Loucy (cell line): Measurements from ENCODE around the gene LRRC63.

Source experiments
- H2AFZ ChIP-seq: fragments of 200-600 bp; sonication (generic); 2 replicates; pipeline ENCODE4 v1.6.0; 2016; ENCODE audit warnings: antibody characterized with exemption, mild to moderate bottlenecking, low read length, moderate library complexity
- H3F3A ChIP-seq: fragments of 200-600 bp; 2 replicates; pipeline ENCODE4 v1.6.0; 2016; ENCODE audit warnings: antibody characterized with exemption, low read depth, mild to moderate bottlenecking
- H3K27me3 ChIP-seq: fragments of 200-600 bp; sonication (generic); 2 replicates; pipeline ENCODE4 v1.6.1; 2014; ENCODE audit warnings: low read length, mild to moderate bottlenecking; ENCODE audit not compliant: insufficient read depth, poor library complexity, severe bottlenecking
- H3K36me3 ChIP-seq: fragments of 200-600 bp; sonication (generic); 2 replicates; pipeline ENCODE4 v1.6.1; 2016; ENCODE audit warnings: low read length; ENCODE audit not compliant: insufficient read depth
- H3K4me1 ChIP-seq: fragments of 200-600 bp; sonication (generic); 2 replicates; pipeline ENCODE4 v1.5.1; 2014; ENCODE audit warnings: low read length, mild to moderate bottlenecking; ENCODE audit not compliant: insufficient read depth, poor library complexity, severe bottlenecking
- H3K4me2 ChIP-seq: fragments of 200-600 bp; sonication (generic); 2 replicates; pipeline ENCODE4 v1.6.0; 2014; ENCODE audit warnings: antibody characterized with exemption, low read length, low read depth, mild to moderate bottlenecking; ENCODE audit not compliant: poor library complexity, severe bottlenecking
- H3K4me3 ChIP-seq: fragments of 200-600 bp; sonication (generic); 2 replicates; pipeline ENCODE4 v1.5.1; 2014; ENCODE audit warnings: low read length, mild to moderate bottlenecking, mixed read lengths; ENCODE audit not compliant: poor library complexity, severe bottlenecking
- H3K79me2 ChIP-seq: fragments of 200-600 bp; sonication (generic); 2 replicates; pipeline ENCODE4 v1.6.1; 2014; ENCODE audit warnings: low read length; ENCODE audit not compliant: insufficient read depth
- H3K9ac ChIP-seq: fragments of 200-600 bp; sonication (generic); 2 replicates; pipeline ENCODE4 v1.6.0; 2014; ENCODE audit warnings: mild to moderate bottlenecking, low read depth, low read length, moderate library complexity; ENCODE audit not compliant: poor library complexity, severe bottlenecking
- H3K9me2 ChIP-seq: fragments of 200-600 bp; sonication (generic); replicated peaks from 2 replicates; pipeline ENCODE4 v1.6.1; 2016; ENCODE audit warnings: low read depth, low read length, mixed read lengths
- H3K9me3 ChIP-seq: fragments of 200-600 bp; sonication (generic); 2 replicates; pipeline ENCODE4 v1.6.1; 2014; ENCODE audit warnings: mild to moderate bottlenecking, antibody characterized with exemption, low read length, low read depth; ENCODE audit not compliant: insufficient read depth
- H4K20me1 ChIP-seq: fragments of 200-600 bp; sonication (generic); 2 replicates; pipeline ENCODE4 v1.6.0; 2014; ENCODE audit warnings: antibody characterized with exemption, low read length, mild to moderate bottlenecking; ENCODE audit not compliant: insufficient read depth, poor library complexity, severe bottlenecking
- EZH2phosphoT487 ChIP-seq: fragments of 200-600 bp; IDR thresholded peaks from 2 replicates; pipeline ENCODE4 v1.6.1; 2018; ENCODE audit warnings: antibody characterized with exemption, mild to moderate bottlenecking, moderate library complexity, borderline replicate concordance
- TF ChIP-seq, protein P1 (sequence below): fragments of 200-600 bp; sonication (generic); conservative IDR thresholded peaks from 2 replicates; pipeline ENCODE4 v1.5.1; 2014; ENCODE audit warnings: mild to moderate bottlenecking, antibody characterized with exemption, low read length

The LRRC63 gene

DNA sequence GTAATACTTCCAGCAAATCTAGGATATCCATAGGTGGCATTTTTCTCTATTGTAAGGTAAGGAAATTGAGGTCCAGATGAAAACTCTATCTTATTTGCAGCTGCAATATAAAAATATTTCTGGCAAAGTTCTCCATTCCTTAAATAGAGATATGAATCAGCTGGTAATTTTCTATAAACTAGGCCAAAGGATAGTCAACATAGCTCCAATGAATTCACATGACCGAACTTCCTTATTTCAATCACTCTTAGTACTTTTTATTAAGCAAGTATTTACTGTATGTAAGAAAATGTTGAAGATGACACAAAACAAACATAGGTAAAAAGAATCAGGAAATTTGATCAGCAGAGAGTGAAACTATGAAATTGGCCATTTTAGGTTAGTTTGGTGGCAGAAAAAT is 16.7 kb upstream of the LRRC63 start:
- Histone ChIP-seq H3K9me2 (no peaks in the 10 kb centered on the region), H3K9me3 (no peaks in the 10 kb centered on the region)

DNA sequence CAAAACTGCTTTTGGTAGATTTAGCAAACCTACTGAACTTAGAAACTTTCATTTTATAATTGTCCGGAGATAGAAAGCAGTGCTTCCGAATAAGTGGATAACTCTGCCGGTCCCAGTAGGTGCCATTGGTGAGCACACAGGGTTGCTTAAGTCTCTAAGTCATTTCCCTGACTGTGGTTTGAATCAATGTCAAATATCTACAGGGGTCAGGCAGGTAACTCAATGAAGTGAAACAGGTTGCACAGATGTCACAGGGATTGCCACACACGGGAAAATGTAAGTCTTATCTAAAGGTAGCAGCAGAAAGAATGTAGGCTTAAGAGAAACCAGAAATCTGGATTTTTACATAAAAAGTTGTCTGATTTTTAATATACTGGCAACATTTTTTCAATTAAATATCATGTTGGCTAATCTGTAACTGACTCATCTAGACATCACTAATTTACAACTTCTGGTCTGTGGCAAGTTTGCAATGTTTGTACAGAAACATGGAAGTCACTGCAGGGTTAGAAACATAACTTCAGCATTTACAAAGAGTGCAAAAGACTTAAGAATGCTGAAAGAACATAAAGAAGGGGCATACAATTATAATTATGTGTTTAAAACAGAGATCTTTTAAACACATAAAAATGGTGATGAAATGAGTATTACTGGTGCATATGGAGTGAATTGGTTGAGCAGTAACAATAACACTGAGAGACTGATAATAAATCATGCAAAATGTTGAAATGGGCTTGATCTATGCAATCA is 14.3 kb upstream of the LRRC63 start:
- Histone ChIP-seq H3K36me3 (no peaks in the 10 kb centered on the region), H2AFZ (no peak overlapping the region), H3F3A (no peaks in the 10 kb centered on the region; the same call in 1 of the 2 replicates), H4K20me1 (no peaks in the 10 kb centered on the region), H3K79me2 (no peaks in the 10 kb centered on the region), H3K27me3 (no peaks in the 10 kb centered on the region), H3K9ac (no peak overlapping the region), H3K4me3 (no peak overlapping the region), H3K4me1 (peaks cover 46% of the 10 kb centered on the region), H3K9me3 (no peaks in the 10 kb centered on the region), H3K9me2 (no peaks in the 10 kb centered on the region), H3K4me2 (peak overlapping the region; percentile 33)
- TF ChIP-seq, protein P1, sequence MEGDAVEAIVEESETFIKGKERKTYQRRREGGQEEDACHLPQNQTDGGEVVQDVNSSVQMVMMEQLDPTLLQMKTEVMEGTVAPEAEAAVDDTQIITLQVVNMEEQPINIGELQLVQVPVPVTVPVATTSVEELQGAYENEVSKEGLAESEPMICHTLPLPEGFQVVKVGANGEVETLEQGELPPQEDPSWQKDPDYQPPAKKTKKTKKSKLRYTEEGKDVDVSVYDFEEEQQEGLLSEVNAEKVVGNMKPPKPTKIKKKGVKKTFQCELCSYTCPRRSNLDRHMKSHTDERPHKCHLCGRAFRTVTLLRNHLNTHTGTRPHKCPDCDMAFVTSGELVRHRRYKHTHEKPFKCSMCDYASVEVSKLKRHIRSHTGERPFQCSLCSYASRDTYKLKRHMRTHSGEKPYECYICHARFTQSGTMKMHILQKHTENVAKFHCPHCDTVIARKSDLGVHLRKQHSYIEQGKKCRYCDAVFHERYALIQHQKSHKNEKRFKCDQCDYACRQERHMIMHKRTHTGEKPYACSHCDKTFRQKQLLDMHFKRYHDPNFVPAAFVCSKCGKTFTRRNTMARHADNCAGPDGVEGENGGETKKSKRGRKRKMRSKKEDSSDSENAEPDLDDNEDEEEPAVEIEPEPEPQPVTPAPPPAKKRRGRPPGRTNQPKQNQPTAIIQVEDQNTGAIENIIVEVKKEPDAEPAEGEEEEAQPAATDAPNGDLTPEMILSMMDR: no peak
- TF ChIP-seq EZH2phosphoT487: no peak

More for the DNA sequence above, 16.7 kb upstream of the LRRC63 start:
- Histone ChIP-seq H2AFZ (no peak overlapping the region), H3K9ac (no peak overlapping the region), H3F3A (no peaks in the 10 kb centered on the region), H4K20me1 (no peaks in the 10 kb centered on the region), H3K4me1 (peaks cover 27% of the 10 kb centered on the region), H3K79me2 (no peaks in the 10 kb centered on the region), H3K4me3 (no peak overlapping the region), H3K36me3 (no peaks in the 10 kb centered on the region), H3K27me3 (no peaks in the 10 kb centered on the region), H3K4me2 (no peak overlapping the region)
- TF ChIP-seq, protein P1: no peak
- no peak for TF ChIP-seq EZH2phosphoT487

DNA sequence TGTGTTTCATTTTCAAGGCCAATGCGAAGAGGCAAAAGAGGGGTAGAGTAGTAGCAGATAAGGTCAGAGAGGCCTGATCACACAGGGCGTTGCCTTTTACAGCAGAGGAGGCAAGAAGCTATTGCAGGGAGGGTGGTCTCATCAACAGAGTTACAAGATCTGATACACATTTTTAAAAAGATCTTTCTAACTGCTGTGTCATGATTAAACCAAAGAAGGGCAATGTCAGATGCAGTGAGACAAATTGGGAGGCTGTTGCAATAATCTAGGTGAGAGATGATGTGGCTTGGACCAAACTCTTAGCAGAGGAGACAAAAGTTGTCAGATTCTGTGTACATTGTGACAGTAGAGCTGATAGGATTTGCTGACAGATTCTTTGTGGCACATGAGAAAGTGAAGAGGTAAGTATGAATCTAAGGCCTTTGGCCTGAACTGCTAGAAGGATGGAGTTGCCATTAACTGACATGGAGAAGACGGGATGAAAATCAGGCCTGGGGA is 13.0 kb upstream of the LRRC63 start:
- Histone ChIP-seq H3K4me2 (no peak overlapping the region), H3K9me3 (no peaks in the 10 kb centered on the region), H3F3A (no peaks in the 10 kb centered on the region; the same call in 1 of the 2 replicates), H3K4me3 (no peak overlapping the region), H3K27me3 (no peaks in the 10 kb centered on the region), H4K20me1 (no peaks in the 10 kb centered on the region), H3K9me2 (no peaks in the 10 kb centered on the region), H3K4me1 (peaks cover 56% of the 10 kb centered on the region), H2AFZ (no peak overlapping the region), H3K36me3 (no peaks in the 10 kb centered on the region), H3K9ac (no peak overlapping the region), H3K79me2 (no peaks in the 10 kb centered on the region)
- TF ChIP-seq, protein P1: no peak
- TF ChIP-seq EZH2phosphoT487: no peak
